SK-N-SH (cell line): ENCODE measurements around the gene TPBG. TPM values are rescaled to one million over a fixed set of nuclear protein-coding genes. Genes with fewer than 3 reads are reported as not detected.

Source experiments
- CTCF ChIA-PET: fragments of 300-600, 350-600 bp; formaldehyde crosslinking; extraction: SDS; loops from one replicate; lab custom pipeline; 2021; lab: Yijun Ruan, JAX
- POLR2A ChIA-PET: fragments of 350-600 bp; sonication (Branson Sonifier 250); formaldehyde crosslinking; extraction: SDS; loops from one replicate; lab custom pipeline; 2020; ENCODE audit warnings: antibody characterized with exemption, inconsistent platforms; lab: Yijun Ruan, JAX
- DNase-seq: peaks from one replicate; pipeline ENCODE4 v3.0.0; 2012
- H2AFZ ChIP-seq: fragments of 200-600 bp; sonication (generic); 2 replicates; pipeline ENCODE4 v1.8.1; 2016; ENCODE audit warnings: antibody characterized with exemption, mild to moderate bottlenecking, low read depth
- H3F3A ChIP-seq: fragments of 200-600 bp; sonication (generic); replicated peaks from 2 replicates; pipeline ENCODE3; 2016; ENCODE audit warnings: antibody characterized with exemption, mild to moderate bottlenecking; ENCODE audit not compliant: insufficient read depth
- H3K27ac ChIP-seq, 2 experiments: fragments of 200-500 bp in 1 of 2; fragments of 200-600 bp in 1 of 2; sonication (Bioruptor generic) in 1 of 2; sonication (generic), shearing (Covaris generic) in 1 of 2; 2 replicates each; pipeline versions ENCODE4 v1.5.1 to v1.6.1; 2014 to 2016; ENCODE audit warnings: low read depth in 2 of 2, inconsistent platforms in 1 of 2, low read length in 1 of 2, mild to moderate bottlenecking in 1 of 2, mixed read lengths in 1 of 2
- H3K27me3 ChIP-seq: fragments of 200-600 bp; sonication (generic), shearing (Covaris generic); 2 replicates; pipeline ENCODE4 v1.6.1; 2016; ENCODE audit warnings: mixed run types; ENCODE audit not compliant: insufficient read depth
- H3K36me3 ChIP-seq, 2 experiments: fragments of 200-500 bp in 1 of 2; fragments of 200-600 bp in 1 of 2; sonication (Bioruptor generic) in 1 of 2; sonication (generic) in 1 of 2; replicated peaks in 1 of 2; 2 replicates each; pipeline versions ENCODE3 to v1.5.1; 2014 to 2016; ENCODE audit warnings: low read length in 1 of 2, mild to moderate bottlenecking in 1 of 2; ENCODE audit not compliant: insufficient read depth in 2 of 2, control insufficient read depth in 1 of 2
- H3K4me1 ChIP-seq, 2 experiments: fragments of 200-500 bp in 1 of 2; fragments of 200-600 bp in 1 of 2; sonication (Bioruptor generic) in 1 of 2; sonication (generic), shearing (Covaris generic) in 1 of 2; 2 replicates each; pipeline versions ENCODE4 v1.5.1 to v1.6.1; 2014 to 2016; ENCODE audit warnings: low read depth in 1 of 2, low read length in 1 of 2, mixed run types in 1 of 2; ENCODE audit not compliant: insufficient read depth in 2 of 2, control insufficient read depth in 1 of 2
- H3K4me2 ChIP-seq: fragments of 200-600 bp; sonication (generic), shearing (Covaris generic); 2 replicates; pipeline ENCODE4 v1.6.1; 2017; ENCODE audit warnings: mixed run types
- H3K4me3 ChIP-seq, 2 experiments: fragments of 200-500 bp in 1 of 2; fragments of 200-600 bp in 1 of 2; sonication (Bioruptor generic) in 1 of 2; sonication (generic), shearing (Covaris generic) in 1 of 2; 2 replicates each; pipeline versions ENCODE4 v1.5.1 to v1.8.1; 2014 to 2016; ENCODE audit warnings: low read depth in 2 of 2, inconsistent platforms in 1 of 2, low read length in 1 of 2, mild to moderate bottlenecking in 1 of 2, mixed read lengths in 1 of 2, moderate library complexity in 1 of 2
- H3K79me2 ChIP-seq: fragments of 200-600 bp; sonication (generic); 2 replicates; pipeline ENCODE4 v1.8.1; 2017; ENCODE audit warnings: mild to moderate bottlenecking; ENCODE audit not compliant: insufficient read depth
- H3K9ac ChIP-seq: fragments of 200-600 bp; sonication (generic); 2 replicates; pipeline ENCODE4 v1.6.1; 2017; ENCODE audit warnings: mixed run types
- H3K9me2 ChIP-seq: fragments of 200-600 bp; sonication (generic); 2 replicates; pipeline ENCODE4 v1.6.1; 2017; ENCODE audit warnings: mixed run types
- H3K9me3 ChIP-seq: fragments of 200-600 bp; sonication (generic); 2 replicates; pipeline ENCODE4 v1.6.1; 2017; ENCODE audit warnings: mixed run types, mild to moderate bottlenecking, moderate library complexity
- H4K20me1 ChIP-seq: fragments of 200-600 bp; sonication (generic); 2 replicates; pipeline ENCODE4 v1.6.1; 2017; ENCODE audit warnings: mild to moderate bottlenecking, mixed run types; ENCODE audit not compliant: insufficient read depth
- ELF1 ChIP-seq: IDR thresholded peaks from 2 replicates; pipeline ENCODE4 v1.4.0; 2012
- EP300 ChIP-seq, 2 experiments: IDR thresholded peaks; 2 replicates each; pipeline versions ENCODE4 v1.4.0 to v1.6.1; 2012; ENCODE audit warnings: borderline replicate concordance in 1 of 2, low read depth in 1 of 2, low read length in 1 of 2
- EZH2phosphoT487 ChIP-seq: fragments of 200-600 bp; sonication (generic); IDR thresholded peaks from 2 replicates; pipeline ENCODE4 v1.6.1; 2017; ENCODE audit warnings: low read depth, mixed run types, mild to moderate bottlenecking, antibody characterized with exemption, moderate library complexity, borderline replicate concordance
- FOSL2 ChIP-seq: IDR thresholded peaks from 2 replicates; pipeline ENCODE4 v1.4.0; 2012; ENCODE audit warnings: low read depth, mild to moderate bottlenecking, moderate library complexity, borderline replicate concordance
- FOXJ3 ChIP-seq: sonication (generic); formaldehyde crosslinking; IDR thresholded peaks from 2 replicates; pipeline ENCODE4 v1.5.1; 2020; ENCODE audit warnings: mild to moderate bottlenecking, missing genetic modification reagents
- FOXM1 ChIP-seq: IDR thresholded peaks from 2 replicates; pipeline ENCODE4 v1.4.0; 2012; ENCODE audit warnings: low read depth, mild to moderate bottlenecking
- JUND ChIP-seq: IDR thresholded peaks from 2 replicates; pipeline ENCODE4 v1.4.0; 2012
- MEF2A ChIP-seq: IDR thresholded peaks from 2 replicates; pipeline ENCODE4 v1.4.0; 2012; ENCODE audit warnings: low read depth, borderline replicate concordance
- MXI1 ChIP-seq: IDR thresholded peaks from 2 replicates; pipeline ENCODE4 v1.6.1; 2012; ENCODE audit warnings: mild to moderate bottlenecking, low read depth, low read length, improper control_type of control experiment
- NFIC ChIP-seq: IDR thresholded peaks from 2 replicates; pipeline ENCODE4 v1.4.0; 2012; ENCODE audit warnings: borderline replicate concordance
- POLR2AphosphoS5 ChIP-seq: IDR thresholded peaks from 2 replicates; pipeline ENCODE4 v1.6.1; 2012; ENCODE audit warnings: low read depth, low read length
- RAD21 ChIP-seq: IDR thresholded peaks from 2 replicates; pipeline ENCODE4 v1.6.1; 2012; ENCODE audit warnings: mild to moderate bottlenecking, low read length
- RCOR1 ChIP-seq: fragments of 150-350 bp; IDR thresholded peaks from 2 replicates; pipeline ENCODE4 v1.6.1; 2017; ENCODE audit warnings: antibody characterized with exemption, low read length
- RFX5 ChIP-seq: IDR thresholded peaks from 2 replicates; pipeline ENCODE4 v1.6.1; 2012; ENCODE audit warnings: mild to moderate bottlenecking, improper control_type of control experiment, low read length
- RXRA ChIP-seq: IDR thresholded peaks from 2 replicates; pipeline ENCODE4 v1.4.0; 2012; ENCODE audit warnings: low read depth, mild to moderate bottlenecking, borderline replicate concordance
- SIN3A ChIP-seq: IDR thresholded peaks from 2 replicates; pipeline ENCODE4 v1.6.1; 2012; ENCODE audit warnings: low read depth, mild to moderate bottlenecking, low read length, moderate library complexity, borderline replicate concordance
- SMC3 ChIP-seq: IDR thresholded peaks from 2 replicates; pipeline ENCODE4 v1.6.1; 2012; ENCODE audit warnings: low read depth, low read length, improper control_type of control experiment
- TAF1 ChIP-seq: IDR thresholded peaks from 2 replicates; pipeline ENCODE4 v1.6.1; 2012; ENCODE audit warnings: low read depth, mild to moderate bottlenecking, low read length, moderate library complexity, borderline replicate concordance
- TCF12 ChIP-seq: IDR thresholded peaks from 2 replicates; pipeline ENCODE4 v1.4.0; 2012
- TEAD4 ChIP-seq: IDR thresholded peaks from 2 replicates; pipeline ENCODE4 v1.4.0; 2012; ENCODE audit warnings: mild to moderate bottlenecking, borderline replicate concordance; ENCODE audit not compliant: insufficient read depth
- YY1 ChIP-seq: IDR thresholded peaks from 2 replicates; pipeline ENCODE4 v1.4.0; 2012; ENCODE audit warnings: low read depth, mild to moderate bottlenecking
- WGBS: methylation state at CpG from one replicate; pipeline ENCODE4 v1.1.6; 2017; ENCODE audit warnings: low lambda C conversion rate; 5-methylcytosine and 5-hydroxymethylcytosine counted together
- polyA plus RNA-seq, 3 experiments: library from polyadenylated mRNA; depleted of rRNA; stranded (reverse); fragments of >200 nt; gene quantifications; 2 replicates each; pipeline ENCODE4 v1.2.3, GENCODE V29; 2012
- TF ChIP-seq, protein P1 (sequence below): IDR thresholded peaks from 2 replicates; pipeline ENCODE4 v1.4.0; 2012; ENCODE audit warnings: low read depth
- TF ChIP-seq, protein P2 (sequence below): fragments of 150-350 bp; IDR thresholded peaks from 2 replicates; pipeline ENCODE4 v1.6.1; 2017; ENCODE audit warnings: antibody characterized with exemption, low read length, low read depth, borderline replicate concordance
- TF ChIP-seq, protein P3 (sequence below): fragments of 150-350 bp; IDR thresholded peaks from 2 replicates; pipeline ENCODE4 v1.6.1; 2016; ENCODE audit warnings: mild to moderate bottlenecking, low read depth, low read length
- TF ChIP-seq, protein P4 (sequence below): IDR thresholded peaks from 2 replicates; pipeline ENCODE4; 2012
- TF ChIP-seq, protein P5 (sequence below): IDR thresholded peaks from 2 replicates; pipeline ENCODE4 v1.4.0; 2012; ENCODE audit warnings: low read depth, borderline replicate concordance

Gene TPBG
- polyA plus RNA-seq, 1 of the 3 experiments (the other 2 are of a cell fraction): 128 TPM

DNA sequence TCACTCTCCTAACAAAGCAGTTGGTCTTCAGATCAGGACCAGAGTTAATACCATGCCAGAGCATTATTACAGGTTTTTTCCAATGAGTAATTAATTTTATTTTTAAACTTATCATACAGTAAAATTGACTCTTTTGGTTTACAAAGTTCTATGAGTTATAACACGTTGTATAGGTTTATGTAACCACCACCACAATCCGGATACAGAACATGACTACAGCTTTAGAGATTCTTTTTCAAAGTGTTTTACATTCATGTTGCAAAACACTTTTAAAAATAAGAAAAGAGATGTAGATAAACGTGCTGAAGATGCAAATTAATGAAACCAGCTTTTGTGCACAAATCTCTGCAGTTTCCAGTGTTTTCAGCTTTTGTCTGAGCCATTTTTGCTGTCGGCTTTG lies 1.5 kb upstream of the TPBG start (continued):
- TF ChIP-seq FOXJ3 (no peak), RAD21 (no peak), MEF2A (no peak), EP300 (IDR thresholded peaks at IDR 0.05; ENCODE audit: borderline replicate concordance in 1 of 2, low read depth in 1 of 2, low read length in 1 of 2) (no peak), SMC3 (no peak), FOXM1 (no peak)
- TF ChIP-seq, protein P1, sequence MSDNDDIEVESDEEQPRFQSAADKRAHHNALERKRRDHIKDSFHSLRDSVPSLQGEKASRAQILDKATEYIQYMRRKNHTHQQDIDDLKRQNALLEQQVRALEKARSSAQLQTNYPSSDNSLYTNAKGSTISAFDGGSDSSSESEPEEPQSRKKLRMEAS: no peak
- TF ChIP-seq, all 33 proteins: peak for 0

DNA sequence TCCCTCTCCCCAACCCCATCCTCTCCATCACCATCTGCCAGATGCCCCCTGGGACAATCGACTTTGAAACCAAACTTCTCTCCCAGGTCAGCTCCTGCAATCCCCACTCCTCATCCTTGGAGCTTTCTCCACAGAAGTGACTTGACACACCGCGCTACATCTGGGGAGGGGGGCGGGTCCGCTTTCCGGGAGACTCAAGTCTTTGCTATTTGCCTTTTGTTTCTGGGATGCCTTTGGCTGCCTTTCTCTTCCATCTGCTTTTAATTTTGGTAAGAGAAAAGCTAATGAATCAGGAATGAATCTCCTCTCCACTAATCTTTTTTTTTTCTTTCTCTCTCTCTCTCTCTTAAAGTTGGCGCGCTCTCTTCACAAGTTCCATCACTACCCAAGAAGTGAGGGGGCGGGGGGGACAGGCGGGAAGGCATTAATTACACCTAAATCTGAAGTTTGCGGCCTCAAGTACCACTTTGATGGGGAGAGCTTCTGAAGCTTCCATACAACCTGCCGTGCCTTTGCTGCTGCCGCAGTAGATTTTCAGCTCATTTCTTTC lies 664 bp upstream of the TPBG start:
- DNase-seq: peak; percentile 21
- H3K9me3 ChIP-seq: no peaks in the 10 kb centered on the region
- H3F3A ChIP-seq: peaks cover 28% of the 10 kb centered on the region
- H3K27ac ChIP-seq: peak overlapping the region; percentile 95 to 99
- peaks cover 9 to 17% of the 10 kb centered on the region in 2 experiments; a peak in 3 of 4 replicates for H3K4me1 ChIP-seq
- no peaks in the 10 kb centered on the region for H3K9me2 ChIP-seq
- under 1% methylated on average over 13 of the region's 13 CpGs for WGBS
- TF ChIP-seq, protein P2, sequence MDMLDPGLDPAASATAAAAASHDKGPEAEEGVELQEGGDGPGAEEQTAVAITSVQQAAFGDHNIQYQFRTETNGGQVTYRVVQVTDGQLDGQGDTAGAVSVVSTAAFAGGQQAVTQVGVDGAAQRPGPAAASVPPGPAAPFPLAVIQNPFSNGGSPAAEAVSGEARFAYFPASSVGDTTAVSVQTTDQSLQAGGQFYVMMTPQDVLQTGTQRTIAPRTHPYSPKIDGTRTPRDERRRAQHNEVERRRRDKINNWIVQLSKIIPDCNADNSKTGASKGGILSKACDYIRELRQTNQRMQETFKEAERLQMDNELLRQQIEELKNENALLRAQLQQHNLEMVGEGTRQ: no peak
- TF ChIP-seq FOSL2 (peak; percentile 83), JUND (peak; percentile 76), RXRA (0 out of 2 replicates have a peak, but pooled peaks have one; percentile 36), FOXJ3 (no peak), TEAD4 (peak; percentile 66), NFIC (peak; percentile 86), TAF1 (peak; percentile 79), FOXM1 (peak; percentile 68; the same call in 1 of the 2 replicates), MXI1 (no peak), RFX5 (no peak), EP300 (IDR thresholded peaks at IDR 0.05; ENCODE audit: borderline replicate concordance in 1 of 2, low read depth in 1 of 2, low read length in 1 of 2) (peak; percentile 32 to 91; a peak in 3 of 4 replicates), EZH2phosphoT487 (no peak), RCOR1 (no peak; the same call in 1 of the 2 replicates), YY1 (no peak), POLR2AphosphoS5 (peak; percentile 90), ELF1 (0 out of 2 replicates have a peak, but pooled peaks have one; percentile 24), SIN3A (0 out of 2 replicates have a peak, but pooled peaks have one; percentile 71), TCF12 (peak; percentile 98), MEF2A (peak; percentile 16; the same call in 1 of the 2 replicates)
- TF ChIP-seq, protein P1: no peak; the same call in 1 of the 2 replicates
- TF ChIP-seq, protein P3, sequence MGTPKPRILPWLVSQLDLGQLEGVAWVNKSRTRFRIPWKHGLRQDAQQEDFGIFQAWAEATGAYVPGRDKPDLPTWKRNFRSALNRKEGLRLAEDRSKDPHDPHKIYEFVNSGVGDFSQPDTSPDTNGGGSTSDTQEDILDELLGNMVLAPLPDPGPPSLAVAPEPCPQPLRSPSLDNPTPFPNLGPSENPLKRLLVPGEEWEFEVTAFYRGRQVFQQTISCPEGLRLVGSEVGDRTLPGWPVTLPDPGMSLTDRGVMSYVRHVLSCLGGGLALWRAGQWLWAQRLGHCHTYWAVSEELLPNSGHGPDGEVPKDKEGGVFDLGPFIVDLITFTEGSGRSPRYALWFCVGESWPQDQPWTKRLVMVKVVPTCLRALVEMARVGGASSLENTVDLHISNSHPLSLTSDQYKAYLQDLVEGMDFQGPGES: no peak
- TF ChIP-seq, protein P4, sequence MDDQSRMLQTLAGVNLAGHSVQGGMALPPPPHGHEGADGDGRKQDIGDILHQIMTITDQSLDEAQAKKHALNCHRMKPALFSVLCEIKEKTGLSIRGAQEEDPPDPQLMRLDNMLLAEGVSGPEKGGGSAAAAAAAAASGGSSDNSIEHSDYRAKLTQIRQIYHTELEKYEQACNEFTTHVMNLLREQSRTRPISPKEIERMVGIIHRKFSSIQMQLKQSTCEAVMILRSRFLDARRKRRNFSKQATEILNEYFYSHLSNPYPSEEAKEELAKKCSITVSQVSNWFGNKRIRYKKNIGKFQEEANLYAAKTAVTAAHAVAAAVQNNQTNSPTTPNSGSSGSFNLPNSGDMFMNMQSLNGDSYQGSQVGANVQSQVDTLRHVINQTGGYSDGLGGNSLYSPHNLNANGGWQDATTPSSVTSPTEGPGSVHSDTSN: peak; percentile 68
- TF ChIP-seq, protein P5, sequence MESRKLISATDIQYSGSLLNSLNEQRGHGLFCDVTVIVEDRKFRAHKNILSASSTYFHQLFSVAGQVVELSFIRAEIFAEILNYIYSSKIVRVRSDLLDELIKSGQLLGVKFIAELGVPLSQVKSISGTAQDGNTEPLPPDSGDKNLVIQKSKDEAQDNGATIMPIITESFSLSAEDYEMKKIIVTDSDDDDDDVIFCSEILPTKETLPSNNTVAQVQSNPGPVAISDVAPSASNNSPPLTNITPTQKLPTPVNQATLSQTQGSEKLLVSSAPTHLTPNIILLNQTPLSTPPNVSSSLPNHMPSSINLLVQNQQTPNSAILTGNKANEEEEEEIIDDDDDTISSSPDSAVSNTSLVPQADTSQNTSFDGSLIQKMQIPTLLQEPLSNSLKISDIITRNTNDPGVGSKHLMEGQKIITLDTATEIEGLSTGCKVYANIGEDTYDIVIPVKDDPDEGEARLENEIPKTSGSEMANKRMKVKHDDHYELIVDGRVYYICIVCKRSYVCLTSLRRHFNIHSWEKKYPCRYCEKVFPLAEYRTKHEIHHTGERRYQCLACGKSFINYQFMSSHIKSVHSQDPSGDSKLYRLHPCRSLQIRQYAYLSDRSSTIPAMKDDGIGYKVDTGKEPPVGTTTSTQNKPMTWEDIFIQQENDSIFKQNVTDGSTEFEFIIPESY: 0 out of 2 replicates have a peak, but pooled peaks have one; percentile 18
- H2AFZ ChIP-seq: peak overlapping the region; percentile 91
- H3K79me2 ChIP-seq: peaks cover 48% of the 10 kb centered on the region
- H3K36me3 ChIP-seq: peaks cover 26% of the 10 kb centered on the region in 2 experiments
- peak overlapping the region; percentile 97 for H3K9ac ChIP-seq
- ChIA-PET POLR2A (interaction anchor here (0.9 kb wide), 1 partner anchor 116 kb away, joined by 3 read pairs; the partner anchor contains the start of gene IBTK), CTCF (interaction anchor here (0.7 to 2.0 kb wide), 9 partner anchors 10 to 852 kb away, joined by 3 to 7 read pairs (median 3); no protein-coding TSS in a partner anchor)
- peak overlapping the region; percentile 93 for H3K4me2 ChIP-seq
- peak overlapping the region; percentile 88 to 90 for H3K4me3 ChIP-seq
- H3K27me3 ChIP-seq: no peaks in the 10 kb centered on the region
- peaks cover 20% of the 10 kb centered on the region for H4K20me1 ChIP-seq
